RPMI7951 (cell line): ENCODE data around the gene SLC12A2. TPM values are rescaled to one million over a fixed set of nuclear protein-coding genes. Genes with fewer than 3 reads are reported as not detected.

Experiments
- DNase-seq: peaks from one replicate; pipeline ENCODE4 v3.0.0-alpha.2; 2012; ENCODE audit warnings: low read depth
- total RNA-seq: library from RNA; depleted of rRNA; stranded (reverse); fragments of >200 nt; shearing (Covaris generic); gene quantifications from 2 replicates; pipeline ENCODE4 v1.2.3, GENCODE V29; 2014

SLC12A2 gene
- total RNA-seq, 1 experiment from 2014 or later: 8.7 TPM

DNA sequence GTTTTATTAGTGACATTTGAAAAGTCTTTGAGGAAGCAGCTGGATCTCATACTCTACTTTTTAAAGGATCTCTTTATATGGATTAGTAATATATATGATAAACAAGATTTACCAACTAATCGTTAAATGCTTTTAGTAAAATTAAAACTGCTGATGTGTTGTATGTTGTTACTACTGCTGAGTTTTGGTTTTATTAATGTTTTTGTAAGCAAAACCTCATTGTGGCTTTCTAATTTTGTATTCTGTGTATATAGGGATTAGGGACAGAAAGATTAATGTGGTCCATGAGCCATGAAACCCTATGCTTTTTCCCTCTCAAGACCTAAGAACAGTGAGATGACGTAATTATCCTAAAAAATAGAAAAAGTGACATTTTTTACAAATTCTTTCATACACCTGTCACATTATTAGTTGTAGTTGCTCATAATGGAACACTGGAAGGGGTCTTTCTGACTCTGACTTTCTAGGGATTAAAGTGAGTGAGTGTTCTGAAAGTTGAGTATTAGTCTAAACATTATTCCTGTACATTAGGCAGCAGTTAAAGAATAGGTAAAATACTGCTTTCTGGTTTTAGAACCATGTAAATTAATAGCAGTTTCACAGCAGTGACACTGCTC lies 85.9 kb downstream of the SLC12A2 start:
- no peak for DNase-seq

DNA sequence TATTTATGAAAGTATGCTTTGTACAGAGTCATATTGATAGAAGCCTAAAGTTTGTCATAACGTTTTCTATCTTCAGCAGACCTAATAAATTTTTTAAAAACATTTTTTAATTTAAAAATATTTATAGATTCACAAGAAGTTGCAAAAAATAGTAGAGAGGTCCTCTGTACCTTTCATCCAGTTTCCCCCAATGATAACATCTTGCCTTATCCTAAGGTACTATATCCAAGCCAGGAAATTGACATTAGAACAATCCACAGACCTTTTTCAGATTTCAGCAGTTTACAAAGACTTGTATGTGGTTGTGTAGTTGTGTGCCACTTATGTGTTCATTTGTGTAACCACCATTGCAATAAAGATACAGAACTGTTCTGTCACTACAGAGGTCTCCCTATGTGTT lies 88.5 kb downstream of the SLC12A2 start:
- DNase-seq: no peak

GRCh38 chr5:128174951-128175350 lies 91.4 kb downstream of the SLC12A2 start:
- DNase-seq: no peak

DNA sequence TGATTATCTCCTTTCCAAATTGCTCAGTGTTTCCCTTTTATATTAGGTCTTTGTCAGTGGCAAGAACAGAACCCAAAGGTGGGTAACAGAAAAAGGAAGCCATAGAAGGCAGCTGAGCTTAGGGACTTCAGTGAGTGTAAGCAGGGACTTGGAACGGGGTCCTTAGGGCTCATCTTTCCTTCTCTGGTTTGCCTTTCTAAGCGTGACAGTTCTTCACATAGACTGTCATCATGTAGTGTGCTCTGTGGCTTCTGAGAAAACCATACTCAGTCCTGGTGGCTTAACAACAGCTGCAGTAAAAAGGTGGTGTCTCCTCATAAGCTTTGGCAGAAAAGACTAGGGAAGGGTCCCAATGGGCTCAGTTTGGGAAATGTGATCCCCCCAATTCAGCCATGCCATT lies 108.8 kb downstream of the SLC12A2 start:
- no peak for DNase-seq

DNA sequence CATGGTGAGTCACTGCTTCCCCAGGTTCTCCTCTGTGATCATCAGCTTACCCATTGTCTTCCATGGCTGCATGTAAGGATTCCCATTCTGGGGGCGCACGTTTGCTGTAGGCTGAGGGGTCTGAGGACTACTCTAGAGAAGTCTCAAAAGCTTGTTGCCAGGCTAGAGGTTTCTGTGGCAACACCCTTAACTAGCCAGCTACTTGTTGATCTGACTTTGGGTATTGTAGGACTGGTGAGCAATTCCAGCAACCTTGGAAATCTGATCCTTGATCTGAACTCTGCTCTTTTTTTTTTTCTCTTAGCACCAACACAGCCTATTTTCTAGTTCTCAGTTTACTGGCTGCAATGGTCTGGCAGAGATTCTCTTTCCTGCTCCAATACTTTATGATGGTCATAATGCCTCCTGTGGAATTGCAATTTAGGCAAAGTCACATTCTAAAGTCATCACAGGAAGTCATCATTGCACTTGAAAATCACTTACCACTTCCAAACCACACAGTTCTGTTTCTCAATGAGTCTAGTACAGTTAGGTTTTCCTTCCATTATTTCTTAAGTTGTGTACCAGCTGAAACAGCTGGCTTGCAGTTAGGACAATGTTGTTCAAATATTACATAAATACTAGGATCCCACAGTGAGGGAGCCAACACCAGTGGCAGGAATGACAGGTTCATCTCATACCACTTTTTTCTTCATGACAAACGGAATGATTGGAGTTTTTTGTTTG lies 110.3 kb downstream of the SLC12A2 start:
- DNase-seq: no peak

GRCh38 chr5:128195316-128195715 lies 111.8 kb downstream of the SLC12A2 start:
- DNase-seq: no peak

- no peak for DNase-seq
These were observed 112.5 kb downstream of the SLC12A2 start for GRCh38 chr5:128196080-128196479.

GRCh38 chr5:128196791-128197190 lies 113.2 kb downstream of the SLC12A2 start:
- DNase-seq: no peak

DNA sequence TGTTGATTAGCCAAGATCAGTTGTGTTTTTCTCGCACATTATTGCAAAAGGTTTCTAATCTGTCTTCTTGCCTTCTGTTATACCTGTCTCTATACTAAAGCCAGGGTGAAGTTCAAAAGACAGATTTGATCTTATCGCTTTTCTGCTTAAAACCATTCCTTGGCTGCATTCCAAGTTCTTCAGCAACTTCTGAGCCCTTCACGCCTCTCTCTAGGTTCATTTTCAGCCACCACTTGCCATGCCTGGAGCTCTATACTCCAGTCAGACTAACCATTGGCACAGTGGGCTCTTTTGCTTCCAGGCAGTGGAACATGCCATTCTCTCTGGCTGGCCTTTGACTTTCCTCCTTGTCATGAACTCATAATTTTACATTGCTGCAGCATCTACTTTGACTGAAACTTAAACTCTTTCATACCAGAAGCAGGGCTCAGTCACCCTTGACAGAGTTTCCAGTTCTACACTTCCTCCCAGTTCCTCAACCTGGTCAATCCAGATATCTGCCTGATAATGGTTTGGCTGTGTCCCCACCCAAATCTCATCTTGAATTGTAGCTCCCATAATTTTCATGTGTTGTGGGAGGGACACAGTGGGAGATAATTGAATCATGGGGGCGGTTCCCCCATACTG lies 114.4 kb downstream of the SLC12A2 start:
- DNase-seq: no peak

DNA sequence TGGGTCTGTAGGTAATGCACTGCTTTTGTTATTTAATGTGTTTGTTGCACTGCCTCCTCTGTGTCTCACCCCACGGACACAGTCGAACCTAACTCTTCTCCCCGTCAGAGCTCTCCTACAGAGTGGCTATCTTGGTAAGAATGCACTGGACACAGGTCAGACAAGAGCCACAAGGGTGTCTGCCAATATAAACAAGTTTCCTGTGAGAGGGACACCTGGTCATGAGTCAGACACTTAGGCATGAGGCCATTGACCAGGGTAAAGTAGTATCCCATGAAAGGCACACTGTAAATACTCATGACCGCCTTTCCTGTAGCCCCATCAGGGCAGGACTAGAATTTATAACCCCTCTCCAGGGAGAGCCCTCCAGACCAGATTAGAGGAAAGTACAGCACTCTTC lies 115.5 kb downstream of the SLC12A2 start:
- peak; percentile 73 for DNase-seq

- DNase-seq: no peak
These were observed 116.0 kb downstream of the SLC12A2 start for GRCh38 chr5:128199611-128200010.

GRCh38 chr5:128201065-128201926 lies 117.7 kb downstream of the SLC12A2 start:
- DNase-seq: peak; percentile 42

- no peak for DNase-seq
These were observed 118.8 kb downstream of the SLC12A2 start for GRCh38 chr5:128202320-128202719.

- no peak for DNase-seq
These were observed 124.9 kb downstream of the SLC12A2 start for GRCh38 chr5:128208436-128208835.

DNA sequence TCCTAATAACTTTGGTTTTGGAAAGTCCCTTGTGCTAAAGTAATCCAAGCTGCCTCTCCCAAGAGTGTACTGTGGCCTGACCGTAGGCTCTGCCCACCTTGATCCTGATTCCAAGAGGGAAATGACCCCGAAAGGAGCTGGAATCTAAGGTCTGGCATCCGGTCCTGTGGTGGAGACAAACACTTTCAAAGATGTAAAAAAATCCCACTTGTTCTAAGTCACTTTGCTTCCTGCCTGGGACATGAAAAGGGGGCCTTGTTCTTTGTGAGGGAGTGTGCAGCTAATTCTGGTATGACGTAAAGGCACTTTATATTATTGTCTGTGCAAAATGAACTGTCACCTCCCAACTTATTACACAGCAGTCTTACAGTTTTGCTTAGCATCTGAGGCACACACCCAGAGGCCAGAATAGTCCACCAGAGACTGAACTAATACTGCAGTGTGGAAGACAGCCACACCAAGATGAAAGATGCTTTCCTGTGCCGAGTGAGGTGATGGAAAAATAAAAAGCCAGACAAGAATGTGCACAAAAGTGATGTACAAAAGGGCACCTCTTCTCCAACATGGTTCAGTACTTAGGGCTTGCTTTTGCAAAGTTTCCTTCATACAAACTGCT lies 128.7 kb downstream of the SLC12A2 start:
- DNase-seq: no peak

DNA sequence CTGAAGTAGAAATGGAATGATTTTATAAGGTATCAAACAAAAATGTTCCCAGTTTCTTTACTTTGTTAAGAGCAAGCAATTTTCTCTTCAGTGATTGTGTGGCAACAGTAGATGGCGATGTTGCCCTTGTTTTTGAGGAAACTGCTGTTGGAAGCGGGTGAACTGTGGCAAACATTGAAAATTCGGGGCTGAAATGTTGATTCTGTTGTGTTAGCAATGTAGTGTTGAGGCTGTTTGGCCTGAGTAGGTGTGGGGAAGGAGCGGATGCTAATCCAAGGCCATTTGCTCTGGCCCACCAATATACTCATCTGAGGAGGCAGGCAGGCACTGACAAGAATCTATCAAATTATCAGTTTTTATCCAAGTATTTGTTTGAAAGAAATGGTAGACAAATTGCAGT lies 129.8 kb downstream of the SLC12A2 start:
- DNase-seq: peak; percentile 41

GRCh38 chr5:128213833-128214232 lies 130.3 kb downstream of the SLC12A2 start:
- DNase-seq: no peak

GRCh38 chr5:128216285-128216684 lies 132.7 kb downstream of the SLC12A2 start:
- no peak for DNase-seq

GRCh38 chr5:128216860-128217531 lies 133.4 kb downstream of the SLC12A2 start:
- peak; percentile 57 for DNase-seq

- DNase-seq: no peak
These were observed 137.3 kb downstream of the SLC12A2 start for GRCh38 chr5:128220841-128221240.

DNA sequence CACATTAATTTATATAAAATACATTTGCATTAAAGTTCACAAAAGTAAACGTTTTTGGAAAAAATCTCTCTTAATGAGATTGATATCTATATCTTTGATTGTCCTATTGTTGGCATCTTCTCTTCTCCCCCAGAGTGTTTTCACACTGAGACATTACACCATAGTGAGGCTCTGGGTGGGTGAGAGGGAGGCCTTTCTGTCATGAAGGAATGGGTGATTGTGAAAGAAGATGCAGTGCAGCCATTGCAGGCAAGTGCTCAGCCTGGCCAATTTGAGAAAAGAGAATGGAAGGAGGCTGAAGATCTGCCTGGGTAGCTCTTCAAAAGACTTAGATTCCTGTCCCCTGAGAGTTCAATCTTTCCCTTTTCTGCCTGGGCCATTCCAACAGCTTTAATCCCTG lies 140.8 kb downstream of the SLC12A2 start:
- no peak for DNase-seq
